Gastrocnemius medialis (tissue), 4 donors: ENCODE data around the gene FARP1.

Experiments
- CTCF ChIP-seq, 5 experiments: fragments of 450-650 bp in 3 of 5; fragments of 200-600 bp in 2 of 5; sonication (generic) in 2 of 5; IDR thresholded peaks in 4 of 5; conservative IDR thresholded peaks in 1 of 5; 1 replicate in 4 of 5; 2 replicates in 1 of 5; pipeline ENCODE4 v1.5.1; 2016 to 2019; ENCODE audit warnings: antibody characterized with exemption in 5 of 5, mild to moderate bottlenecking in 3 of 5, moderate library complexity in 3 of 5
- POLR2A ChIP-seq, 2 donors: fragments of 450-650 bp; IDR thresholded peaks; one replicate each; pipeline ENCODE4 v1.6.1; 2017; ENCODE audit warnings: antibody characterized with exemption in 2 of 2, mild to moderate bottlenecking in 2 of 2, moderate library complexity in 2 of 2

GRCh38 chr13:98141509-98142379, 1.1 kb upstream of the FARP1 start:
- no peak for TF ChIP-seq POLR2A (IDR thresholded peaks at IDR 0.05)
- TF ChIP-seq CTCF (IDR thresholded peaks at IDR 0.05 in 4 of 5, conservative IDR thresholded peaks at IDR 0.05 in 1 of 5): no peak
